Mononuclear cell (primary cell): ENCODE measurements around the gene MAP2K2. TPM values are rescaled to one million over a fixed set of nuclear protein-coding genes. Genes with fewer than 3 reads are reported as not detected.

Experiments used
- H3K27me3 ChIP-seq: 2 replicates; pipeline ENCODE4 v1.6.0; 2011; ENCODE audit warnings: low read length, control low read depth; ENCODE audit not compliant: insufficient read depth
- H3K4me1 ChIP-seq: 2 replicates; pipeline ENCODE4 v1.5.1; 2011; ENCODE audit warnings: mild to moderate bottlenecking, low read length, control low read depth; ENCODE audit not compliant: insufficient read depth
- H3K4me3 ChIP-seq: 2 replicates; pipeline ENCODE4 v1.5.1; 2011; ENCODE audit warnings: mild to moderate bottlenecking, low read length, moderate library complexity
- H3K9me3 ChIP-seq: 2 replicates; pipeline ENCODE4 v1.5.1; 2011; ENCODE audit warnings: low read depth, mild to moderate bottlenecking, control low read depth, low read length
- total RNA-seq: library from RNA; depleted of rRNA; stranded (reverse); fragments of >200 nt; gene quantifications from one replicate; pipeline ENCODE4 v1.2.3, GENCODE V29; 2012

Gene MAP2K2
- total RNA-seq, 1 donor, result 56.4 TPM

DNA sequence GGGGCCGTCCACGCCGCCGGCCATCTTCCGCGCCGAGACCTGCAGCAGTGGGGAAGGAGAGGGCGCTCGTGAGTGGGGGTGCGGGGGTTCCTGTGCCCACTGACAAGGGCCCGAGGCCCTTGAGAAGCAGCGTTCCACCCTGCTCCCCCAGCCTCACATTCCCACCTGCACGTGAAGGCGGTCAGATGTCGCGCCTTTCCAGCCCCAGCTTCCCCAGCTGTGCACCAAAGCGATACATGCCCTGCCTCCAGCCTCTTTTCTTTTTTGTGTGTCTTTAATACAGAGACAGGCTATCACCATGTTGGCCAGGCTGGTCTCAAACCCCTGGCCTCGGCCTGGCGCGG is 68.7 kb downstream of the MAP2K2 start:
- no peaks in the 10 kb centered on the region for H3K9me3 ChIP-seq
- no peak overlapping the region for H3K4me3 ChIP-seq
- peaks cover 70% of the 10 kb centered on the region for H3K4me1 ChIP-seq
- H3K27me3 ChIP-seq, result no peaks in the 10 kb centered on the region

DNA sequence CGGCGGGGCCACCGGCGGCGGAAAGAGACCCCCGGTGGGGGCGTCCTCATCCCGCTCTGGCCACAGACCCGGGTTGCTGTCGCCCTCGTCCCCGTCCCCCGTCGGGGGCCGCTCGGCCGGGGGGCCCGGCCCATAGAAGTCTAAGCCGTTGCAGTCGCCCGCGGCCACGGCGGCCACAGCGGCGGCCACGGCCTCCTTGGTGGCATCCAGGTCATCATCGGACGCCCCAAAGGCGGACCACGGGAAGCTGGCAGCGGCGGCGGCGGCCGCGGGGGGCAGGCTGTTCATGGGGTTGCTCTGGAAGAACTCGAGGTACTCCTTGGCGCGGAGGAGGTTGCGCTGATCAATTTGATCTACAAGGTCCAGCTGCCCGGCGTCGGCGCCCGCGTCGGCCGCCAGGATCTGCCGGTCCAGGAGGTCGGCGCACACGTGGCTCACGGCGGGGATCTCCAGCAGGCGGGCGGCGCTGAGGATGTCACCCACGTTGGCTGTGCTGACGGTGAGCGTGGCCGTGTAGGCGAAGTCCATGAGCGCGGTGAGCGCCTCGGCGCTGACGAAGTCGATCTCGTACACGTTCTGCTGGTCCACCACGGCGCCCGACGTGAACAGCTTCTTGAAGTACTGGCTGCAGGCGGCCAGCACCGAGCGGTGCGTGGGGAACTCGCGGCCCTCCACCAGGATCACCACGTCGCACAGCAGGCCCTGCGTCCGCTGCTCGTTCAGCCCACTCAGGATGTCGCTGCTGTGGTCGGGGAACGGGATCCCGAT is 69.3 kb downstream of the MAP2K2 start:
- Histone ChIP-seq H3K27me3 (no peaks in the 10 kb centered on the region), H3K9me3 (no peaks in the 10 kb centered on the region), H3K4me3 (no peak overlapping the region), H3K4me1 (peaks cover 64% of the 10 kb centered on the region)

DNA sequence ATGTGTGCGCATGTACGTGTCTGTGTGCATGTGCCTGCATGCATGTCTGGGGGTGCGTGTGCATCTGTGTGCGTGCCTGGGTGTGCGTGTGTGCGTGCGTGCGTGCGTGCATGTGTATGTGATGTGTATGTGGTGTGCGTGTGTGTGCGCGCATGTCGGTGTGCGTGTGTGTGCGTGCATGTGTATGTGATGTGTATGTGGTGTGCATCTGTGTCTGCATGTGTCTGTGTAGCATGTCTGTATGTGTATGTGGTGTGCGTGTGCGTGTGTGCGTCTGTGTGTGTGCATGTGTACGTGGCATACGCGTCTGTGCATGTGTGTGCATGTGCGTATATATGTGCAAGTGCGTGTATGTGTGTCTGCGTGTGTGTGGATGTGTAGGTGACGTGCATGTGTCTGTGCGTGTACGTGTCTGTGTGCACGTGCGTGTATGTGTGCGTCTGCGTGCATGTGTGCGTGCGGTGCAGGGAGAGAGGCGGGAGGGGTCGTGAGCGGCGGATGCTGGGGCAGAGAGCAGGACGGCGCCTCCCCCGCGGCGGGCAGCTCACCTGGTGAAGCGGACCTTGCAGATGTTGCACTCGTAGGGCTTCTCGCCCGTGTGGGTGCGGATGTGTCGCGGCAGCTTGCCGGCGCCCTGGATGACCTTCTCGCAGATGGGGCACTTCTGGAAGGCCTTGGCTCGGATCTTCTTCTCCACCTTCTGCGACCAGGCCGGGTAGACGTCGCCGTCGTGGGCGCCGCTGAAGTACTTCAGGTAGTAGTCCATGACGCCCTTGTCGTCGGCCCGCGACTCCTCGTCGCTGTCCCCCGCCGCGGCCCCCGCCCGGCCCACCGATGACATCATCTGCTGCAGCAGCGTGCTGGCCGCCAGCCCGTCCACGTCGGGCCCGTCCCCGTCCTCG is 70.2 kb downstream of the MAP2K2 start:
- Histone ChIP-seq H3K9me3 (no peaks in the 10 kb centered on the region), H3K4me3 (no peak overlapping the region), H3K4me1 (peaks cover 55% of the 10 kb centered on the region), H3K27me3 (no peaks in the 10 kb centered on the region)

DNA sequence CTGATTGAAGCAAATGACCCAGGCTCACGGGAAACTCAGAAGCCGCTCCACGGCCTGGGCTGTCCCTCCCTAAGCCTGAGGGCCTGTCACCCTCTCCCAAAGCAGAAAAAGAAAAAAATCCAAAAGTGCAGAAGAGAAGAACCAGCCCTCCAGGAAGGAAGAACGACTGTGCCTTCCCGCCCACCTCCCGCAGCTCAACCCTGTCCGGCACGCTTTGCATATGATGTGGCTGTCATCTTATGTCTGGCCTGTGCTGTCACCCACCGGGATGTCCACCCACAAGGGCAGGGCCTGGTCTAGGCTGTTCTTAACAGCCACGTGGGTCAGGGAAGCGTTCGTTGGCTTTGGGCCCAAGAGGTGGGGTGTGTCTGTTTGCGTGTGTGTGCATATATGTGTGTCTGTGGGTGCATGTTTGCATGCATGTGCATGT is 70.9 kb downstream of the MAP2K2 start:
- no peak overlapping the region for H3K4me3 ChIP-seq
- no peaks in the 10 kb centered on the region for H3K9me3 ChIP-seq
- H3K27me3 ChIP-seq, result no peaks in the 10 kb centered on the region
- peaks cover 48% of the 10 kb centered on the region for H3K4me1 ChIP-seq

DNA sequence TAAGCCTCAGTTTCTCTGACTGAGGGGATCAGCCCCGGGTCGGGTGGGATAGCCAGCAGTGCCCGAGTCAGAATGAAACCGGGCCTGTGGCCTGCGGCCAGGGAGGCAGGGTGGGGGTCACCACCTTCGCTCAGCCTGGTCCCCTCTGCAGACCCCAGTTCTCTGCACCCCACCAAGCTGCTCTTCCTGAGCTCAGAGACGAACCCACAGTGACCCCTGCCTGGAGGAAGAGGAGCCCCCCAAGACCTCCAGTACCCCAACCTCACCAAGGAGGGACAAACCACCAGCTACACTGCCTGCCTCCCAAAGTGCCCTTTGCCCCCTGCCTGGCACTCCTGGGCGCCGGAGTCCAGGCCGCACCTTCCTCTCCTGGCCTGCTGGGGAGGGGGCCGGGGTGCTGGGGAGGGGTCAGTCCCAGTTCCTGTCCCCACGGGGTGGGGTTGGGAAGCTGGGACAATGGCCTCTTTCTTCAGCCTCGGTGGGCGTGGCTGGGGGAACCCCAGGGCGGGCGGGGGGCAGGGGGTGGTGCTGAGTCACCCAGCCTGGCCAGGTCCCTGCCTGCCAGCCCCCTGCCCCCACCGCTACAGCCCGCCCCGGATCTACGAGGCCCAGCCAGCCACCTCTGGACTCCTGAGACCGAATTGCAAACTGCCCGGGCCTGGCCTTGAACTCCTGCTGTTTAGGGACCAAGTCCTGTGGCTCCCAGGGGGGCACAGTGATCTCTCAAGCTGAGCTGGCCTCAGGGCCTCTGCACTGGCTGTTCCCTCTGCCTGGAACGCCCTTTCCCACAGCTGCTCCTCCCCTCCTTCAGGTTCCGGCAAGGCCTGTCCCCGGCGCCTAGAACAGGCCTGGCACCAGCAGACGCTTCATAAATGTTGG is 71.6 kb downstream of the MAP2K2 start:
- no peak overlapping the region for H3K4me3 ChIP-seq
- H3K27me3 ChIP-seq, result no peaks in the 10 kb centered on the region
- peaks cover 42% of the 10 kb centered on the region for H3K4me1 ChIP-seq
- no peaks in the 10 kb centered on the region for H3K9me3 ChIP-seq

DNA sequence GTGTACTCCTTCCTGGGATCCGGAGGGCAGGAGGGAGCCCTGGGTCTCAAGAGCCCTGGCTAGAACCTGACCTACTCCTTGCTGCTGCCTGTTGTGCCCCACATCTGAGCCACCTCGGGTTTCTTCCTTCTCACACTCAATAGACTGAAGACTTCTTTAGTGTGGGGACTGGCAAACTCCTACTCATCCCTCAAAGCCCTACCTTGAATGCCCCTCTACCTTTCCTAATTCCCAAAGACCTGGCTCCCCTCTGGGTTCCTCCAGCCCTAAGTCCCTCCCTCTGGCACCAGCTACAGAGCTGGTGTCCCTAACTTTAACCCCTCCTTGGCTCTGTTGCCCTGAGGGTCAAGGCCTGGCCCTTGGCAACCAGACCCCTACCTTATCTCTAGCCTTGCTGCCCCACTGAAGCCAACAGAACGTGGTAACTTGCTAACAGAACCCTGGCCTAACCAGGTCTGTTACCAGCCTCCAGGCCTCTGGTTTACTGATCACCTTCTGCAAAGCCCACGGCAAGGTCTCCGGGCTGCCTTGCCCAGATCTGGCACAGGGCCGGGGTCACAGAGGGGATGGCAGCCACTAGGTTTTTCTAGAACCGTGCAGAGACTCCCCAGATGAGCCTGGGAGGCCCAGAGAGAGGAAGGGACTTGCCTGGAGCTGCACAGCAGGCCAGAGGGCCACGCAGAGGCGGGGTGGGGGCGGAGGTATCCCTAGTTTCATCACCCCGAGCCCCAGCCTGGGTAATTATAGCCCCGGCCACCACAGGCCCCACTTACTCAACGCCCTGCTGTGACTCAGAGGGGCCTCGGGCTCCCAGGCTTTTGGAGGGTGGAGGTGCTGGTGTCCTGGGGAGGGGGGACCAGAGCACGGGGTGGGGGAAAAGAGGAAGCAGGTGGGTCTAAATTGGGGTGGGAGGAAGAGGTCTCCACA is 72.5 kb downstream of the MAP2K2 start:
- Histone ChIP-seq H3K4me3 (no peak overlapping the region), H3K27me3 (no peaks in the 10 kb centered on the region), H3K4me1 (peaks cover 34% of the 10 kb centered on the region), H3K9me3 (no peaks in the 10 kb centered on the region)

DNA sequence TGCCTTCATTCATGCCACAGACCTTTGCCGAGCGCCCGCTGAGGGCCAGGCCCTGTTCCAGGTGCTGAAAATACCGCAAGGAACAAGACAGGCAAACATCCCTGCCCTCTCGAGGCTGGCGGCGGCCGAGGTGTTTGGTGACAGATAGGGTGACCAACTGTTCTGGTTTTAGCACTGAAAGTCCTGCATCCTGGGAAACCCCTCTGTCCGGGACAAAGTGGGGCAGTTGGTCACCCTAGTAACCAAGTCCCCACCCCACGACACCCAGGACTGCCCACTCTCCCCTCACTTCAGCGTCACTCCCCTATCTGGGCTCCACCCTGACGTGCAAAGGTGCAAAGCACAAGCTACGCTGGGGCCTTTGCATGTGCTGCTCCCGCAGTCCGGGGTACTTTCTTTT is 74.5 kb downstream of the MAP2K2 start:
- peaks cover 27% of the 10 kb centered on the region for H3K4me1 ChIP-seq
- H3K27me3 ChIP-seq, result no peaks in the 10 kb centered on the region
- no peaks in the 10 kb centered on the region for H3K9me3 ChIP-seq
- H3K4me3 ChIP-seq, result no peak overlapping the region

DNA sequence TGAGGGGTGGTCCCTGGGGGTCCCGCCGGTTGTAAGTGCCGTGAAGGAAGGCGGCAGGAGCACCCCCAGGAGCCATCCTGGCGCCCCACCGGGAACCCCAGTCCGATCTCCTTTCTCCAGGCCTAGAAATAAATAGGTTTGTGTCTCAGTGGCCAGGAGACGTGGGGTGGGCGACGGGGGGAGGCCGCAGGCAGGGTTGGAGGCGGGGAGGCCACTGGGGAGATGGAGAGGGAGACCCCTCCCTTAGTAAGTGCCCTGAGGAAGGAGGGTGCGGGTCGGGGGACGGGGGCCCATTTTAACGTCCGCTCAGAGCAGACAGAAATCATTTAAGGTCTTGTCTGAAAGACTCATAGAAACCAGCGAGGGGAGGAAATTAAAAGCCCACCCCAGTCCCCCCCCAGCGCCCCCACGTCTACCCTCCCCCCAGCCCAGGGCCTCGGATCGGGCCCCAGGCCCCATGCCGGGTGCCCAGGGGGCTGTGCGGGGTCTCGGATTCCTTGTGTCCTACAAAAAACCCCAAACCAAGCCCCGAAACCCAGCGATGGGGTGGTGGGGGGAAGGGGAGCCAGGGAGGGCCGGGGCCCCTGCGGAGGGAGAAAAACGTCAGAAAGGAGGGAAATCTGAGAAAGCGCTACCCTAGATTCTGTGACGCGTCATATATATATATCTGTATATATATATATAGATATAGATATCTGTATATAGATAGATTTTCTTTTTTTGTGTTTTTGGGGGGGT is 76.8 kb downstream of the MAP2K2 start:
- Histone ChIP-seq H3K4me1 (peaks cover 10% of the 10 kb centered on the region), H3K9me3 (no peaks in the 10 kb centered on the region), H3K4me3 (no peak overlapping the region), H3K27me3 (no peaks in the 10 kb centered on the region)

DNA sequence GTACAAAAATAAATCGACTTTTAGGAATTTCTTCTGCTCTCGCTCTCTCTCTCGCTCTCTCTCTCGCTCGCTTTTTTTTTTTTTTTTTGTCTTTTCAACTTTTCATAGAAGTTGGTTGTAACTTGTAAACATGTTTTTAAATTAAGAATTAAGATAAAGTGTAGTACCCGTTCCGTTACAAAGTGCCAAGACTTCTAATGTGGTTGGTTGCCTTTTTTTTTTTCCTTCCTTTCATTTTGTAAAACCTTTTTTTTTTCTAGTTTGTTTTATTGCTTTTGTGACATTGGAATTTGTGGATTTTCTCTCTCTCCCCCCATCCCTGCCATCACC is 77.6 kb downstream of the MAP2K2 start:
- no peak overlapping the region for H3K4me3 ChIP-seq
- no peaks in the 10 kb centered on the region for H3K27me3 ChIP-seq
- H3K4me1 ChIP-seq, result peaks cover 4% of the 10 kb centered on the region
- H3K9me3 ChIP-seq, result no peaks in the 10 kb centered on the region

DNA sequence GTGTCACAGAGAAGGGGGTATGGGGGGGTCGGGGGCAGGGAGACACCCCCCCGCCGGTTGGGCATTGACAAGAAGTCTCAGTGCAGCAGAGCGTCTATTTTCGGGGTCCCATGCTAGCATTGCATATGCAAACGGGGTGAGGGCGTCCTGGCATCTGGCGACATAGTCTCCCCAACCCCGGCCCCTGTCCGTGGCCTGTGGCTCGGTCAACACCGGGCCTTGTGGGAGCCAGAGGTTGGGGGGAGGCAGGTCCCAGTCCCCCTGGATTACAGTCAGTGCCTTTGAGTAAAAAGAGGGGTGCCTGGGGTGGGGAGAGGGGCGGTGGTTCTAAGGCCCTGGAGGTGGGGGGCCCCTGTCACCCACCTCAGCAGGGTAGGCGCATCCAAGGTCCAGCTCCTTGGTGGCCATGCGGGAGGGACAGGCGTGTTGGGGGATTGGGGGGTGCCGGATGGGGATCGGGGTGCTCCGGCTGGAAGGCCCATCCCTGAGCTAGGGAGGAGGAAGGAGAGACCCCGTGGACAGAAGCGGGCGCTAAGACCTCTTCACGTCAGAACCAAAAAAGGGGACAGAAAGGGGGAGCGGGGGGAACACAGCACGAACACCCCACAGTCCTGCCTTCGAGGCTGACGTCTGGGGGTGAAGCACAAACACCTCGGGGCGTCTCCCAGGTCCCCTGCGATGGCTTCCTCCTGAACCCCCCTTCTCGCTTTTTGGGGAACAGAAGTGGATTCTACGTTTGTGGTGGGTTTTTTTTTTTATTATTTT is 78.1 kb downstream of the MAP2K2 start:
- no peak overlapping the region for H3K4me3 ChIP-seq
- no peaks in the 10 kb centered on the region for H3K4me1 ChIP-seq
- no peaks in the 10 kb centered on the region for H3K9me3 ChIP-seq
- no peaks in the 10 kb centered on the region for H3K27me3 ChIP-seq

DNA sequence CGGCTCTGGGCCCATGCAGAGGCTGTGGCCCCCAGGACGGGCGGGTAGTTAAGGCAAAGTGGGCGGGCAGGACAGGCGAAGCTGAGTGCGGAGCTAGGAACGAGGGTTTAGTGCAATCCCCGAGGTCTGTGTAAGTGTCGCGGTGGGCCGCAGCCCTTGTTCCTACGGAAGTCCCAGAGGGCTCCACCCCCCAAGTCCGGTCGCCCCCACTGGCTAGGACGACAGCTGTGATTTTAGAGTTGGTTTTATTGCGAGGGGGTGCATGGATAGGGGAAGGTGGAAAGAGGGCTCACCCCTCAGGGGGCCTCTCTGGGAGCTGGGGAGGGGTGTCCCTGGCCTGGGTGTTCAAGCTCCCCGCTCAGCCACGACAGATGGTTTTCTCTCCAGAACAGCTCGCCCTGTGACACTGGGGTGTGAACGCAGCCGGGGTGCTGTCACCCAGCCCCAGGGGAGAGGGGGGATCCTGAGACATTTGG is 78.9 kb downstream of the MAP2K2 start:
- no peak overlapping the region for H3K4me3 ChIP-seq
- H3K9me3 ChIP-seq, result no peaks in the 10 kb centered on the region
- no peaks in the 10 kb centered on the region for H3K4me1 ChIP-seq
- H3K27me3 ChIP-seq, result no peaks in the 10 kb centered on the region

DNA sequence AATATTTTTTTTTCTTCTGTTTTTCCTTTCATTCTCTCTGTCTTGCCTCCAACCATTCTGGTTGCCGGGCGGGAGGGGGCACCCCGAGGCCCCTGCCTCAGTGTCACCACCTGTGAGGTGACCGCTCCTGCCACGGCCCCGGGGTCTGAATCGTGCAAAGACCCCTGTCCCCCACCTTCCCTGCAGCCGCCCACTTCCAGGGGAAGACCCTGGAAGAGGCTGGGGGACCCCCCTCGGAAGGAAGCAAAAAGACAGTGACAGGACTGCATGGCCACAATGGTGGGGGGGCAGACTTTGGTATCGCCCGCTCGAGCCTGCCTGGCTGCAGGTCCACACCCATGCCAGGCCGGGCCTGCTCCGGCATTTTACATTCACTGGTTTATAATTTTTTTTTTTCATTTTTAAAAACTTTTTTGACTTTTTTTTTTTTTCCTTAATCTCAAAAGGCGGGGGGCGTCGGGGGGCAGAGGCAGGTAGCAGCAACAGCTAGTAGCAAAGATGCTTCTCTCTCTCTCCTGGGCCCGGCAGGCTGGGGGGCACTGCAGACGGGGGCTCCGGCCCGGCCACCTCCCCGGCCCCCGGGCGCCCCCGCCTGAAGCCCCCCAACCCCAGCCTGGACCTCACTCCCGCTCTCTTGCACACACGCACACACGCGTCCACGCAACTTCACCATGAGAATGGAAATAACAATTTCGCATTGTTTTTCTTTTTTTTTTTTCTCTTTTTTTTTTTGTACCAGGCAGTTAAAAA is 79.8 kb downstream of the MAP2K2 start:
- Histone ChIP-seq H3K27me3 (no peaks in the 10 kb centered on the region), H3K4me1 (no peaks in the 10 kb centered on the region), H3K9me3 (no peaks in the 10 kb centered on the region), H3K4me3 (no peak overlapping the region)
